Measurements from ENCODE around the gene MIEN1.

- TF ChIP-seq CTCF (IDR thresholded peaks at IDR 0.05) (no peak), POLR2AphosphoS5 (IDR thresholded peaks at IDR 0.05) (peak; percentile 91), POLR2A (IDR thresholded peaks at IDR 0.05) (peak; percentile 83)
Observed at GRCh38 chr17:39699818-39700147, 30.5 kb downstream of the MIEN1 start, which contains the start of gene ERBB2.

All from prostate gland (tissue), 2 donors.